HL-60 (cell line): ENCODE data around the gene POU2F1.

ENCODE experiments used
- SPI1 ChIP-seq: IDR thresholded peaks from 2 replicates; pipeline ENCODE4 v1.6.1; 2012; ENCODE audit warnings: low read depth, mild to moderate bottlenecking, borderline replicate concordance
- TF ChIP-seq, protein P1 (sequence below): IDR thresholded peaks from one replicate; pipeline ENCODE4 v1.5.1; 2011; ENCODE audit warnings: low read length, control low read depth, inconsistent platforms; ENCODE audit not compliant: insufficient read depth

DNA sequence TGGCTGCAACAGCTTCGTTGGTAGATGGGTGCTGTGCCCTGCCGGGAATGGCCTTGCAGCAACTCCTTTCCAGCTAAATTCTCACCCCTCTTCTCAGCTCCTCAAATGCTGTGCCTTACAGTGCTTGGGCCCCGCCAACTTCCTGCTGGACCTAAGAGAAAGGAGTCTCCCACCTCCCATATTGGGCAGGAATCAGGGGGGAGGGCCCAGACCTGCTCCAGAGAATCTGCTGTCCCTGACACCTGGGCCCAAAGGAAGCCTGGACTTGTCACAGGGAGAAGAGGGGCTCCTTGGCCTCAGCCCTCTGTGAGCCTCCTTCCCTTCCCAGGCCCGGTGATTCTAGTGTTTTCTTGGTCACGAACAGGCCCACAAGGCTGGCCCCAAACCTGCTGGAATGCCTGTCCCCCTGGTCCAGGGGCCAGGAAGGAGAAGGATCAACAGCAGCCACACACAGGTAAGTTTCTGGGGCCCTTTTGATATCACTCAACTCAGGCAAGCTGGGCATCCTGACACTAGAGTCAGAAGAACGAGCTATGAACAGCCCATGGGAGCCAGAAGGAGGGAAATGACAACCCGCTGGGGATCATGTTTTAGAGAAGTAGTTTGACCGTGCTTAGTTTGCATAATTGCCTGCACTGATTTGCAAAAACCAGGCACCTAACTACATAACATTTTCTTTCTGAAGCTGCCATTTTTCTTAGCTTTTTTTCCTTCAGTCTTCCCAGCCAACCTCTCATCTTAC lies 211.4 kb downstream of the POU2F1 start:
- no peak for TF ChIP-seq SPI1
- TF ChIP-seq, protein P1, sequence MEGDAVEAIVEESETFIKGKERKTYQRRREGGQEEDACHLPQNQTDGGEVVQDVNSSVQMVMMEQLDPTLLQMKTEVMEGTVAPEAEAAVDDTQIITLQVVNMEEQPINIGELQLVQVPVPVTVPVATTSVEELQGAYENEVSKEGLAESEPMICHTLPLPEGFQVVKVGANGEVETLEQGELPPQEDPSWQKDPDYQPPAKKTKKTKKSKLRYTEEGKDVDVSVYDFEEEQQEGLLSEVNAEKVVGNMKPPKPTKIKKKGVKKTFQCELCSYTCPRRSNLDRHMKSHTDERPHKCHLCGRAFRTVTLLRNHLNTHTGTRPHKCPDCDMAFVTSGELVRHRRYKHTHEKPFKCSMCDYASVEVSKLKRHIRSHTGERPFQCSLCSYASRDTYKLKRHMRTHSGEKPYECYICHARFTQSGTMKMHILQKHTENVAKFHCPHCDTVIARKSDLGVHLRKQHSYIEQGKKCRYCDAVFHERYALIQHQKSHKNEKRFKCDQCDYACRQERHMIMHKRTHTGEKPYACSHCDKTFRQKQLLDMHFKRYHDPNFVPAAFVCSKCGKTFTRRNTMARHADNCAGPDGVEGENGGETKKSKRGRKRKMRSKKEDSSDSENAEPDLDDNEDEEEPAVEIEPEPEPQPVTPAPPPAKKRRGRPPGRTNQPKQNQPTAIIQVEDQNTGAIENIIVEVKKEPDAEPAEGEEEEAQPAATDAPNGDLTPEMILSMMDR: no peak
